IPS DF 19.7 (cell line): ENCODE data around the gene PNPLA3.

Experiments
- DNase-seq: peaks from one replicate; pipeline ENCODE4 v3.0.0-alpha.2; 2013; ENCODE audit warnings: low read depth, low spot score

The PNPLA3 gene, protein sequence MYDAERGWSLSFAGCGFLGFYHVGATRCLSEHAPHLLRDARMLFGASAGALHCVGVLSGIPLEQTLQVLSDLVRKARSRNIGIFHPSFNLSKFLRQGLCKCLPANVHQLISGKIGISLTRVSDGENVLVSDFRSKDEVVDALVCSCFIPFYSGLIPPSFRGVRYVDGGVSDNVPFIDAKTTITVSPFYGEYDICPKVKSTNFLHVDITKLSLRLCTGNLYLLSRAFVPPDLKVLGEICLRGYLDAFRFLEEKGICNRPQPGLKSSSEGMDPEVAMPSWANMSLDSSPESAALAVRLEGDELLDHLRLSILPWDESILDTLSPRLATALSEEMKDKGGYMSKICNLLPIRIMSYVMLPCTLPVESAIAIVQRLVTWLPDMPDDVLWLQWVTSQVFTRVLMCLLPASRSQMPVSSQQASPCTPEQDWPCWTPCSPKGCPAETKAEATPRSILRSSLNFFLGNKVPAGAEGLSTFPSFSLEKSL

DNA sequence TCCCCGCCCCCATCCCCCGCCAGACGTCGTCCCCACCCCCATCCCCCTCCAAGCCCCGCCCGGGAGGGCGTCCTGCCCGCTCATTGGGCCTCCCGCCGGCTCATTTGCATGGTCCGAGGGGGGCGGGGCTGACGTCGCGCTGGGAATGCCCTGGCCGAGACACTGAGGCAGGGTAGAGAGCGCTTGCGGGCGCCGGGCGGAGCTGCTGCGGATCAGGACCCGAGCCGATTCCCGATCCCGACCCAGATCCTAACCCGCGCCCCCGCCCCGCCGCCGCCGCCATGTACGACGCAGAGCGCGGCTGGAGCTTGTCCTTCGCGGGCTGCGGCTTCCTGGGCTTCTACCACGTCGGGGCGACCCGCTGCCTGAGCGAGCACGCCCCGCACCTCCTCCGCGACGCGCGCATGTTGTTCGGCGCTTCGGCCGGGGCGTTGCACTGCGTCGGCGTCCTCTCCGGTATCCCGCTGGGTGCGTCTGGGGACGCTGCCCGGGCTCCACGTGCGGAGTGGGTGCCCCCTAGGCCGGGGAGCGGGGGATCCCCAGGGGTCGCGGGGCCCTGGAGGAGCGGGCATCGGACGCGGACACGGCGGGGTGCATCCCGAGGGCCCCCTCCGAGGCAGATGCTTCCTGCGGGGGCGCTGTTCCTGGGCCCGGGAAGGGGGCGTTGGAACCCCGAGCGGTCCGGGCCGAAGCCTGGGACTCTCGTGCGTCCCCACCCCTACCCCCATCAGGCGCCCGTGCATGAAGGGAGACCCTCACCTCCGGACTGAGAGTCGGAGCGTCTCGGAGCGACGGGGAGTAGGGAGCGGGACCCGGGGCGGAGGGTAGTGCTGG, at the start of gene PNPLA3:
Gene PNPLA3 (plus strand): TSS at position 175 of the 834 bp plus-strand sequence. CDS start 107 bp downstream, at position 282.
- peak; percentile 52 for DNase-seq

DNA sequence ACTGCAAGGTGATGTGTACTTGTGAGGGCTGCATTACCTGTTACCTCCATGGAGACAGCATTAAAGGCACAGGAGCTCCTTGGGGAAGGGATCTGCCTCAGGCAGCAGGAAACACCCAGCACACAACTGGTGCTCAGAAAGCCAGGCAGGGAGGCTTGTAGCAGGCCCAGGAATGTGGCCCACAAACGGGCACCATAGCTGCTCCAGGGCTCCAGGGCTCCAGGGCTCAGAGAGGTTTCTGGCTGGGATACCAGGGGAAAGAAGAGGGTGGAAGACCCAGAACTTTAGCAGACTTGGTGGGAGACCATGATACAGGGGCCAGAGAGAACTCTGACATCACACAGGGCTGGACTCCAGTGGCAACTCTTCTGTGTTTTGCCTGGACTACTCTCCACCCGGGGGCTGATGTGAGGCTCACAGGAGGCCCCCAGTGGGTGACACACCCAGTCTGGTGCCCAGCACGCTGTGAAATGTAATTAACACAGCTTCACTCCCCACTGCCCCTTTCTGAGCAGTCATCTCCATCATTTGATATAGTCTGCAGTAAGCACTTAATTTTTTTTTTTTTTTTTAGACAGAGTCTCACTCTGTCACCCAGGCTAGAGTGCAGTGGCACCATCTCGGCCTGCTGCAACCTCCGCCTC, 46.6 kb upstream of the PNPLA3 start:
- DNase-seq, result no peak

DNA sequence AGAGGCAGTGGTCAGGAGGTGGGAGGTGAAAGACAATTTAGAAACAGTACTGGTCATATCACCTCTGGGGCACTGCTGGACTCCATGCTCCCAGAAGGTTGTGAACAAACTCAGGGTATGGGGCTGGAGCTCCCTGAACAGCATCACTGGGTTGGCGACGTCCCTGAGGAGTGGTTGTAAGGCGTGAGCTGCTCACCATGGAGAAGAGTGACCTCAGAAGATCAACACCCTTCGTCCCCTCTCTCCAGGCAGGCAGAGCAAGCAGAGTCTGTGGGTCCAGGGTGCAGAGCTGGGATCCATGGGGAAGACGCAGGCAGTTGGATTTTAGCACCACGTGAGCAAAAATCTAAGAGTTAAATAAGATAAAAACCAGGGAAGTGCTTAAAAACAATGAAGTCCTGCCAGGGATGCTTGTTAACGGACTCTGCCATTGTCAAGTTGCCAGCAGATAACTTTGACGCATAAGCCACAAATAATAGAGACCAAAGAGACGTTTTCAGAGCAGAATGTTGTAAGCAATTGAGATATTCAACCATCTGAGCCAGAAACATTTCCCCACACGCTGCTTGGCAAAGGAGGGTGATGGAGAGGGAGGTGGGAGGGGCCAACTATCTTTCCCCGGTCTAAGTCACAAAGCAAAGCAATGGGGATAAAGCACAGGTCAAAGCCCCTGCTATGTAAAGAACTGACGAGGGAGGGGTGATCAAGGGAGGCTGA, 45.4 kb upstream of the PNPLA3 start:
- no peak for DNase-seq

DNA sequence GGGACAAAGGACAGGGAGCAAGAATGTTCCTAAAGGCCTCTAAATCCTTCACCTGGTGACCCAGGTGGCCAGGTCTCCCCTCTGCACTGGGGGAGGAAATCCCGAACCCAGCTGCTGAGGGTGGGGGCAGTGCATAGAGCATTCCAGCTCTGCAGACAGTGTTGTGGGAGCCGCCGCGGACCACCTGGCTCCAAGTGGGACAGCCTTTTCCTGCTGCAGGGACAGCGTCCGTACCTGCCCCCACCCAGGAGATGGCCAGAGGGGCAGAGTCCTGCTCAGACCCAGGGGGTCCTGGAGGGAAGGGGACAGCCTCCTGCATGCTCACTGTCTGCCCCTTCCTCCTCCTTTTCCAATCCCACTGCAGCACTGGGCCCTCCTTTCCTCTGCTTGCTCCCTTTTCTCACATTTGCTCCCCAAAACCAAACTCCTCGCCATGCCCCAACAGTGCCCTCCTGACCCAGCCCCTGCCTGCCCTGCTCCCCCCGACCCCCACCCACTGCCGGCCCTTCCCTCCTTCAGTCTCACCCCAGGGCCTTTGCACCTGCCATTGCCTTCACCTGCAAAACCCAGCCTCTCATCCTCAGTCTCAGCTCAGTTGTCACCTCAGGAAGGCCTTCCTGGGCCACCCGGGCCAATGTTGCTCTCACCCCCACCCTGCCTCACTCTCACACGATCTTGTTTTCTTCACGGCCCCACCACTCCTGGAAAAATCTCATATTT, 44.6 kb upstream of the PNPLA3 start:
- DNase-seq, result no peak

DNA sequence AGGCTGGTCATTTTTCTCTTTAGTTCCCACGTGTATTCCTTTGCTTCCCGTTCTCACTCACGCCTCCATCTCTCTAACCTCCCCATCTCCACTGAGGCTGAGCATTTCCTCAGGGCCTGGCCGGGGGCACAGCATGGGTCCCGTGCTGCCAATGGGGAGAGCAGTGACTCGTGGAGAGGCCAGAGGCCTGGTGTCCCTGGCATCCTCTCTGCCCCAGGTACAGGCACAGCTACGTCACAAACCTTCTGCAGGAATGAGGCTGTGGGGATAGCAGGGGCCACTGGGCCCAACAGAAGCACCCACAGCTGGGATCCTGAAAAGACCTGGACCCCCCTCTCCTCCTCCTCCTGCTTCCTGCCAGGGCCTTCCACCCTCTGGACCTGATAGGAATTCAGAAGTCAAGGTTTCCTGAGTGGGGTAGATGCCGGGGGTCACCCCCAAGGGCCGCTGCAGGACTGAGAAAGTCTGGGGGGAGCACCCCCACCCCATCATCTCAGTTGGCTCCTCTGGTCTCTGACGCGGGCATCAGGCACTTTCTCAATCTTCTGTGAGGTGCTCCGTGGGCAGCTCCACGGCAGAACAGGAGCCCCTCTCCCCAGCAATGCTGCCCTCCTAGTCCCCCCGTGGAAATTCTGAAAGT, 43.6 kb upstream of the PNPLA3 start:
- DNase-seq, result no peak

DNA sequence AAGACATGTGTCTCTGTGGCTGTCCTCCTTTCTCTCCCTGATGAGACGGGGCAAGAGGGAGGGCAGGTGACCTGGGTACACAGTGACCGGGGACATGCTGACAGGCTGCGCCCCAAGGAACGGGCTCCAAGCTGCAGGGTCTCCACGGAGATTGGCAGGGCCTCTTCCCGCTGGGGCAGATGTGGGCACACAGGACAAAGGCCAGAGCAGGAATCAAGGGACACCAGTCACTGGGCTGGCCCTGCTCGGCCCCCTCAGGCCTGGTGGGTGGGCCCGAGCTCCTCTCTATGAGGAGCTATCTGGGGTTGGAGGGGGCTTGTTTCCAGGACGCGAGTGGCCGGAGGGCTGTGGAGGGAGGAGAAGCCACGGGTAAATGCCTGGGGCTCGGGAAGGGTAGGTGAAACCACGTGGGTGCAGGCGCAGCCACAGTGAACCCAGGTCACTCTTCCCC, 43.0 kb upstream of the PNPLA3 start:
- DNase-seq, result no peak

DNA sequence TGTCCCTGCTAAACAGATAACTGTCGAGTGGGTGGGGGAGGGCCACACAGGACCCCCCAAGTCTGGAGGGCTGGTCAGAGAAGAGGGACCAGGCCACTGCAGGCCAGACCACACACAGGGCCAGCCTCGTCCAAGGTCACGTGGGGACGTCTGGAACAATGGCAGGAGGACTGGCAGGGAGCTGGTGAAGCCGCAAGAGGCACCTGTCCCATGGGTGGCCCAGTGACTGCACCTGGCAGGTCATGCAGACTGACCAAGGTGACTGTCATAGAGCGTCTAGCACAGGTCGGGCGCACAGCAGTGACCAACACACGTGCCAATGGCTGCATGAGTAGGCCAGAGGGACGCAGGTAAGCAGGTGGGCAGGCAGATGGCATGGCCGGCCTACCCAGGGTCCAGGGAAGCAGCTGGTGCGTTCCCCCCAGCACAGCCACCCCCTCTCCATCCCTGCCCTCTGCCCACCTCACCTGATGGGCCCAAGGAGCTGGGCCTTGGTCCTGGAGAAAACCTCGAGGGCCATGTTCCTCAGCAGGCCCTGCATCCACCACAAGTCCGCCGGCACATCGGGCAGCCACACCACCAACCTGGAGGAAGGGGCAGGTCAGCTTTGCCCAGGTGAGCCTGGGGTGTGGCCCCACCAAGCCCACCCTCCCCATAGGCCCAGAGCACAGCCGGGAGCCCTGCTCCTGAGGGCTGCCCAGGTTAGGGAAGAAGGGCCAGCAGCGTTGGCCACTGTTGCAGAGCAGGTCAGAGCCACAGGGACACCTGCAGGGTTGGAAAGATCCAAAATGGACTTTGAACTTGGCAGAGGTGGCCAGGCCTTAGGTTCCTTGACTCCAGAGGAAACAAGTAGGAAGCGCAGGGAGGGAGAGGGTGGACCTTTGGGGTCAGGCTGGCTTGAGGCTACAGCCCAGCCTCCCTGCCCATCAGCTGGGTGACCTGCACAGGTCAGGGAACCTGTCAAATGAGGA, 42.2 kb upstream of the PNPLA3 start:
- DNase-seq, result no peak

DNA sequence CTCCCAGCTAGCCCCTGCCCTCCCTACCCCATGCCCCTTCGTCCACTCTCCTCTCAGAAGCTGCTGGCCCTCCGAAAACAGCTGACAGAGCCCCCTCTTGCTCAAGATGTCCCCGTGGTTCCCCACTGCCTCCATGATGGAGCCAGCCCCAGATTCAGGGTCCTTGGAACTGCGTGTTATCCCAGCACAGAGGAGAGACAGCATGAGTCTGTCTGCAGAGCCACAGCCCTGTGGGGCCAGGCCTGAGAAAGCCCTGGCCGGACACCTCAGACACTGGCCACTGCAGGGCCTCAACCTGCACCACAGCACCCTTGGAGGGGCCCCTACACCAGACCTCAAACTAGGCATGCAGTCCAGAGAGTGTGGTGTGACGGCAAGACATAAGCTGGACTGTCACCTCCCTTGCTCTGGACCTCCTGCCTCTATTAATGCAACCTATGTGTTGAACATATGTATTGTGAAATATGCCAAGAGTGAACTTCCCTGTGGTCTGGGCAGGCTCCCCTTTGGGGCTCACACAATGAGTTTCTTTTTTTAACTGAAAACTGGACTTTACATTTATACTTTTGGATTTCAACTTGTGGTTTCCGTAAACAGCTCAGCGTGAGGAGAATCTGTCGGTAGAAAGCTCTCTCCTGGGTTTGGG, 41.4 kb upstream of the PNPLA3 start:
- DNase-seq, result no peak

DNA sequence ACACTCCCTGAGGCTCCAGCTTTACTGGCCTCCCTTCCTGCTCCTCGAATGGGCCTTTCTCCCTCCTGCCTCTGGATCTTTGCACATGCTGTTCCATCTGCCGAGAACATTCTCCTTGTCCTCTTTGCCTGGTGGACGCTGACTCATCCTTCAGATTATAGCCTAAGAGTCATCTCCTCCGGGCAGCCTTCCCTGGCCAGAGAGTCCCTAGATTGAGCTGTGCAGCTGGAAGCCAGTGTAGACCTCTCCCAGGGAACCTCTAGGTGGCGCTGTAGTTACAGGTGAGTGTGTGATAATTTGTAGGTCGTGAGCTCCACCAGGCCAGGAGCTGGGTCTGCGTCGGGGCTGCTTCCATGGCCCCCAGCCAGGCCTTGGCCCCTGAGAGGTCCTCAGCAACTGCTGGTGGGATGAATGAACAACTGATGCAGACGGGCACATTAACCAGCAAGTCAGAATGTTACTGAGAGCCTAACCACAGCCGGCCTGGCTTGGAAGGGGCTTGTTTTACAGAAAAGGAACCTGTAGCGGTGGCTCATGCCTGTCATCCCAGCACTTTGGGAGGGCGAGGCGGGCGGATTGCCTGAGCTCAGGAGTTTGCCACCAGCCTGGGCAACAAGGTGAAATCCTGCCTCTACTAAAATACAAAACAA, 40.5 kb upstream of the PNPLA3 start:
- peak; percentile 71 for DNase-seq

DNA sequence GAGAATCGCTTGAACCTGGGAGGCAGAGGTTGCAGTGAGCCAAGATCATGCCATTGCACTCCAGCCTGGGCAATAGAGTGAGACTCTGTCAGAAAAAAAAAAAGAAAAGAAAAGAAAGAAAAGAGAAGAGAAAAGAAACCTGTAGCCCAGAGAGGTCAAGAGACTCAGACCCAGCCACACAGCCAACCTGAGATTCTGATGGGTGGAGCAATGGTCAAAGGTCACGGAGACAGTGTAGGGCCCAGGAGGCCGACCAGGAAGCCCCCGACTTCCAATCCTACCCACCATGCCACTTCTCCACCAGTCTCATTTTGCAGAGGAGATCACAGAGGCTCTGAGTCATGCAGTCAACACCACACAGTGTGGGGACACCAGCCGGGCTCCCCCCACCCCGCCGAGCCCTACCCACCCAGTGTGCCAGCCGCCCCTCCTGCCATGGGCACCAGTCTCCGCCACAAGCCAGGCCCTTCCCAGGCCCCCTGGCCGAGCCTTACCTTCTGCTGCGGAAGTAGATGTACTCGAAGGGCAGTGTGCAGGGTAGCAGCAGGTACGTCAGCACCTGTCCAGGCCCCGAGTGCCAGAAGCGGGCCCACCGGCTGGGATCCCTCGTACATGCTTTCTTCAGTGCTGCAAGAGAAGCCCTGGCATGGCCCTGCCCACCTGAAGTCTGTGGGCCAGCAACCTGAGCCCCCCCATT, 39.7 kb upstream of the PNPLA3 start:
- no peak for DNase-seq

DNA sequence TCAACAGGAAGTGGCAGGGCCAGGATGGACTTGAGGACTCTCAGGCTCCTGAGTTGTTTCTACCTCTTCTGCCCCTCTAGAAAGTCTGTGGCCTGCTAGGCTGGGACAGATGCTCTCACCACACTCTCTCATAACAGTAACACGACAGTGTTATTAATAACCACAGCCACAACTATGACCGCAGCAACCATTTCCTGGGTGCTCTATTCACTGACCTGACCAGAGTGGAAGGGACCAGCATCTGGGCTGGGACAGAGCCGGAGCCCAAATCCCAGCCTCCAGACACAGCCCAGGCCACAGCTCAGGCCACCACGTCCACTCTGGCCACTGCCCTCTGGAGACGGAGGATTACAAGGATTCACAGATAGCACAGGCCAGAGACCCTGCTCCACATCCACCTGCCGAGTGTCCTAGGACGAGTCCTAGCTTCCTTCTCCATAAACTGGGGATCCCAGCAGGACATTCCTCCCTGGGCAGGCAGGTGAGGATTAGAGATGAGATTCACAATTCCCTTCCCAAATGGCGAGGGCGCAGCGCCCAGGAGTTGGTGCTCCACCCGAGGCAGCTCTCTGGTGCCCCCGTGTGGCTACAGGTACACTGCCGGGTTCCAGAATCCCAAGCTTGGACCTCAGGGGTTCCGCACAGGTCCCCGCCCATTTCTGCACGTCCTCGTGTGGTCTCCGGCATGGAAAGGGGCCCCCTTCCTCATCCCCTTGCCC, 38.8 kb upstream of the PNPLA3 start:
- DNase-seq, result no peak

DNA sequence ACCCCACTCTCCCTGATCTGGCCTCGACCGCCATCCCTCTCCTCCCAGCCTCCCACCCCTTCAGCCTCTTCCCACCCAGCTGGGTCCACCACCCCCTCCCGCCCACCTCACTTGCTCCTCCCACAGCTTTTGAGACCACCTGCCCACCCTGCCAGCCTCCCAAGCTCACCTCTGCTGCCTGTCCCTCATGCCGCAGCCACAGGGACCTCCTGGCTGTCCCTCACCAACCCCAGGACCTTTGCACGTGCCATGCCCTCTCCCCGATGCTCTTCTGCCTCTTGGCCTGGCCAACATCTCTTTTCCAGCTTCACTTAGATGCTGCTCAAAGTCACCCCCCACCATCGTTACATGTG, 38.3 kb upstream of the PNPLA3 start:
- no peak for DNase-seq

DNA sequence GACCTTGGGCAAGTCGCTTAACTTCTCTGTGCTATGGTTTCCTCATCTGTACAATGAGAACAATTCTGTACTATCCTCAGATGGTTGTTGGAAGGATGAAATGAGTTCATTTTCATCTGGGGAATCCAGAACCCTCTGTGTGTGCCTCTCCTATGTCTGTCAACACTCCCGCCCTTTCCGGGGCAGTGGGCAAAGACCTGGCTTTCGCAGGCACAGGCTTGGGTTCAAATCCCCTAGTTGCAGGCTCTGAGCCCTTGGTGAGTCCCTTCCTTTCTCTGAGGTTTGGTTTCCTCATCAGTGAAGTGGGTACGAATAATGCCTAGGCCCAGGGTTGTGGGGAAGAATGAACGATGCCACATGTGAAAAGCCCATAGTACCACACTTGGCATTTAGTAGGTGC, 37.8 kb upstream of the PNPLA3 start:
- no peak for DNase-seq

DNA sequence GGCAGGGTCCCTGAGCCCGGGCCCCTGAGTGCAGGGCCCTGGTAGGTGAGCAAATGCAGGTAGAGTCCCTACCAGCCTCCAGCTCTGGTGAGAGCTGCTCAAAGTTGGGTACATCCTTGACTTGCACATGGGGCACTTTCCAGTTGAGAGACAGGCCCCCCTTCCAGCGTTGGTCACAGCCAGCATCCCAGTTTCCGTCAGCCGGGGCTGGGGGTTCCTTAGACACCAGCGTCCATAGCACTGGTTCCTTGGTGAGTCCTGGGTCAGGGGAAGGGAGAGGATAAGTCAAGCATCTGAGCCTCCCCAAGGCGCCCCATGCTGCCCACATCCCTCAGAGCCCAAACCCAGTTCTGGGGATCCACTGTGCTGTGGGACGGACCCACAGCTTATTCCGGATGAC, 37.4 kb upstream of the PNPLA3 start:
- DNase-seq, result no peak

DNA sequence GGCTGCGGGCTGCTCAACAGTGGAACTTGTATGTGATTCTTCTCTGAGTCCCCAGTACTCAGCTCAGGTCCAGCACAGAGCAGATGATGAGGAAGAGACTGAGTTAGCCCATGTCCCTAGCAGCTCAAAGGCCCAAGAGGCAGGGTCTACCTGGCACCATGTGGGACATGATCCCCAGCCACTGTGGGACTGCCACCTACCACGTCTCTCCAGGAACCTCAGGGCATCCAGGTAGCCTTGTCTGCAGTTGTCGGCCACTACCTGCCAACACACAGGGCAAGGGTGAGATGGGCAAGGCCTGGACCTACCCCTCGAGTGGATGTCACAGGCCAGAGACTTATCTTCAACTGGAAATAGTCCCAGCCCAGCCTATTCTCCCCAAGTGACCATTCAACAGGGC, 36.2 kb upstream of the PNPLA3 start:
- DNase-seq, result no peak

DNA sequence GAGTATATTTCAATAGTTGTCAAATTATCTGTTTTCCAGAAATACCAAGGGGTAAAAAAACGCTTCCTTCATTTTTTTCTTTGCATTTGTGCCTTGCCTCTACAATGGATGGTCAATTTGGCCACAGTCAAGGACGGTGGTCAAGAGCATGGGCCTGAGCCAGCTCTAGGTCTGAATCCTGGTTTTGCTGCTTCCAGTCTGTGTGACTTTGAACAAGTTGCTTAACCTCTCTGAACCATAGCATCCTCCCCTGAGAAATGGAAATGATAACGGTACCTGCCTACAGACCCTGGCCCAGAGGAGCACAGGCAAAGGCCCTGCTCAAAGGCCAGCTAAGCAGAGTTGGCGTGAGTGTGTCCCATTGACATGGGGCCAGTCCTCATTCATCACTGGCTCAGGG, 34.9 kb upstream of the PNPLA3 start:
- DNase-seq, result no peak
